HG03520 (cell line): ENCODE measurements around the gene ADAM22.

Experiments used
- ATAC-seq: cut with Tn5 transposase; IDR thresholded peaks from one replicate; pipeline ENCODE4 v1.9.1; 2021; ENCODE audit warnings: mild to moderate bottlenecking, moderate library complexity; ENCODE audit not compliant: unreplicated experiment

ADAM22 gene

GRCh38 chr7:87959336-87959735, 25.3 kb downstream of the ADAM22 start:
- ATAC-seq = no peak

DNA sequence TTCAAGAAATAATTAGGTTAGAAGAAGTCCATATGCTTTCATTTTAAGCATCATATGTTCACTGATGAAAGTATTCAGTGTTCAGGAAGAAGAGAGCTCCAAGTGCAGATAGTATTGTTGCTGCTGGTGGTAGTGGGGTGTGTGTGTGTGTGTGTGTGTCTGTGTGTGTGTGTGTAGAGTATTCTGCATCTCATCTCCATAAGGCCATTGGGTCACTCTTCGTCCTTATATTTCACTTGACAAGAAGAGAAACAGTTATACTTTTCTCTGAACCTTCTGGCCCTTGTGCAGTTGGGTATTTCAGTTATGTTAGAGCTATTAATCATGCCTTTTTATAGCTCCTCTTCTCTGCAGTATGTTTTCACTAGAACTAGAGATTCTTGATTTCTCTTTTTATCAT, 26.2 kb downstream of the ADAM22 start:
- no peak for ATAC-seq

DNA sequence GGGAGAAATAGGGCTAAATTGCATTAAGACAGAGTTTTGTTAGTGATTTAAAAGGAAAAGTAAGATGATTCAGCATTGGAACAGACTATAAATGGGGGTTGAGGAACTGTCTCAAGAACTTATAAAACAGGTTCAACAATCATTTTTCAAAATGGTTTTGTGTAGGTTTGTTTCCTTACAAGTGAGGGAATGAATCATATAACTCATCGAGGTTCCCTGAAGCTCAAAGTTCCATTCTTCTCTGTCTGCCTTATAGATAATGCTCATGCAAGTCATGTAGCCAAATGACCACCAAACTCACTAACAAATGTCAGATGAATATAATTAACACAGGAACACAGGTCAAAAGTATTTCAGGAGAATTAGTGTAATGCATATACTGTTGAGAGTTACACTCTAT, 27.7 kb downstream of the ADAM22 start:
- ATAC-seq = no peak

GRCh38 chr7:87966271-87966670, 32.2 kb downstream of the ADAM22 start:
- ATAC-seq = no peak

GRCh38 chr7:87968021-87968420, 34.0 kb downstream of the ADAM22 start:
- no peak for ATAC-seq

DNA sequence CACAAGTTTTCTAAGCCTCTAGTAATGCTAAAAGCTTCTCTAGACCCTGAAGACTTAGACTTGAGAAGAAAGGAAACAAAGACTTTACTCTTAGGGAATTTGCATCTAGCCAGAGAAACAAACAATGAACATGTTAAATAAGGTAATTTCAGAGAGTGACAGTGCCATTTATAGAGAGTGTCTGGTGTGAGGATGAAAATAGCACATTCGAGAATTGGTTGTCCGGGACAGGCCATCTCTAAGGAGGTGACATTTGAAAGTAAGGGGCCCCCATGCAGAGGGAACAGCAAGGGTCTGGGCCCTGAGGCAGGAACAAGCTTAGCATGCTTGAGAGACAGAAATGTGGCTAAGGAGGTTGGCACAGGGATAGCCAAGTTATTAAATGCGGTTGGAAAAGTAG, 48.1 kb downstream of the ADAM22 start:
- no peak for ATAC-seq

DNA sequence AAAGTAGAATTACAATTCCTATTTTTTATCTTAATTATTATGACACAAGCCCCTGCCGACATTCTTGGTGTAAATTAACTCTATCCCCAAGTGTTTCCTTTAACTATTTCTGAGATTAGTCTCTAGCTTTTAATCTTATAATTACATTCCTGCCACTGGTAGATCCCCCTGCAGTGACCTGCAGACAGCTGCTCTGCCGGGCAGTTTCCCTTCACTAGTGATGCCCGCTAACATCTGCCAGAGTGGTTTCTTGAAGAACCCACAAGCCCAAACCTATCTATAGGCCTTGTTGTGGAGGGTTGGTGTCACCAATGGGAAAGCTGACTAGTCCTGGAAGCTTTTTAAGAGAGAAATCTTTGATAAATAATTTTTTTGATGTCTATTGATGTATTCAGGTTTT, 50.0 kb downstream of the ADAM22 start:
- ATAC-seq = no peak

GRCh38 chr7:87993269-87993668, 59.2 kb downstream of the ADAM22 start:
- ATAC-seq = no peak

DNA sequence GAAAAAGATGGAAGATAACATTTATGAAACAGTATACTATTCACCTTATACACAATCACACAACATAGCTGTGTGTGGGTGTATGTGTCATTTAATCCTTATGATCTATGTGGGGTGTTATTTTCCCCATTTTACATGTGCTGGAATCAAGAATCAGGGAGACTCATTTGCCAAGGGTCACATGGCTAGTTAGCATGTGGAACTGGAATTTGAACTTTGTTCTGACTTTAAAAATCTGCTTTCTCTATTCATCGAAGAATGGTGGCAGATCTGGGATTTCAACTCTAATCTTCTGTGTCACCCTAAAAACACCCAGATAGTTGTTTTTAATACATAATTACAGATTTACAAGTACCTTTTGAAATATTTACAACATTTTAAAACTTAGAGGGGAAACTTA, 65.2 kb downstream of the ADAM22 start:
- ATAC-seq = no peak

- no peak for ATAC-seq
These were observed 67.9 kb downstream of the ADAM22 start for GRCh38 chr7:88001744-88002530.

DNA sequence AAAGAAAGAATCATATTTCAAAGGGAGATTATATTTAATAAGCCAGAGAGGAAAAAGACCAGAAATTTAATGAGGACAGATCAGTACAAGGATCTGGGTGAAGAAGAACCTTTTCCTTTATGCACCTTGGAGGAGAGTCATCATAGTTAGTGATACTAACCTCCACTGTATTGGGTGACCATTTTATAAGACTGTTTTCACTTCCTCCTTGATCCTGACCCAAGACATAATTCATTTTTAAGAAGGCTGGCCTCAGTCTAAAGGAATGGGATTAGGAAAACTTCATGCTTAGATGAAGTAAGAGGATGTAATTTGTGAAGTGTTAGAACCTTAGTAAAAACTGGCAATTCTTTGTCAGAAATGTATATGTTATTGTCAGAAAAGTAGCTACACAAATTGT, 68.6 kb downstream of the ADAM22 start:
- no peak for ATAC-seq

DNA sequence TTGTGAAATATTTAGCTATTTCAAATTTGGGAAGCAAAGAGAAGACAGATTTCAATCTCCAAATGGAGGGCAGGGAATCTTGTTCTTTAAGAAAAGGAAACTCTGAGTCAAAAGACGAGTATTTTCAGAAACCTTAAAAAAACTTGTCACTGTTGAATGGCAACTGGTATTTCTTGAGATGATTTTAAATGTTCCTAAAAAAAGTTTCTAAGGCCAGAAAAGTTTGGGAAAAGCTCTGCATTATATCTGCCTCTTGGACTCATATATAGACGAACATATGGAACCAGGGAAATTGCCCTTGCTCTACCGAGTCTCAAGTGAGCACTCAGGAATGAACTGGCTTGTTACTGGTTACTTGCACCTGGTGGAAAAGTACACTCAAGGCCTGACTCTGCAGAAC, 69.5 kb downstream of the ADAM22 start:
- no peak for ATAC-seq

DNA sequence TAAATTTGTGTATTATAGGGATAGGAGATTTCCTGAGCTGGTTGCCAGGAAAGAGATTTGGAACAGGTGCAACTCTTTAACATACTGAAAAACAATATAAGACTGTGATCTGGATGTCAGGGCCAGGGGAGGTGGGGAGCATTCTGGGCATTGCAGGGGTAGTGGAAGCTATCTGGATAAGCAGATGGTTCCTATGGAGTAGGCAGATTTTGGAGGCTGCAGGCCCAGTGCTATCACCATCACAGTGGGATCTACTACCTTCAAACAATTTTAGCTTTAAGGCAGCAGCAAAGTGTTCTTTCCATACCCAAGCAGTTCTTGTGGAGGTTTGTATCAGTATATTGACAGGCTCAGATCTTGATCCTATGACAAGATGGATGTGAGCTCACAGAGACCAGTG, 71.1 kb downstream of the ADAM22 start:
- ATAC-seq = no peak

DNA sequence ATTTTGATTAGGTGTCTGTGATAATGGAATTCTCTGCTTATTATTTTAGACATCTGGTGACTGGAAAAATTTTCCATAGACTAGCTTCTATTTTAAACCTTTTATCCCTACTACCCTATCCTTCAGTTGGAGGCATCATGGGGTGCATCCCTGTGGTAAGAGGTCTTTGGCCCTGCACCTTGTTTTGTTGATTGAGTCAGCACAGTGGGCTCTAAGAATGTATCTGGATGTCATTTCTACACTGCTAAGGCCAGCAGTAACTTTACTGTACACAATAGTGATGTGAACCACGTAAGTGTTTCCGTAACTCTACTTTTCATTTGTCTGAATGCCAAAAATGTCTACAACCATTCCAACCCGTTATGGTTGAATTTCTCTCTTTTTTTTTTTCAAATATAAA, 75.6 kb downstream of the ADAM22 start:
- ATAC-seq = no peak

DNA sequence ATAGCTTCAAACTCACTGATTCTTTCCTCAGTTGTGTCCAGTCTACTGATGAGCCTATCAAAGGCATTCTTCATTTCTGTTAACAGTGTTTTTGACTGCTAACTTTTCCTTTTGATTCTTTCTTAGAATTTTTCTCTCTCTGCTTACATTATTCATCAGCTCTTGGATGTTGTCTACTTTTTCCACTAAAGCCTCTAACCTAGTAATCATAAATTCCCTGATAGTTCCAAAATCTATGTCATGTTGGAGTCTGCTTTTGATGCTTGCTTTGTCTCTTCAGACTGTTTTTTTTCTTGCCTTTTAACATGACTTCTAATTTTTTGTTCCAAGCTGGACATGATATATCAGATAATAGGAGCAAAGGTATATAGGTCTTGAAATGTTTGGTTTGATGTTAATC, 78.0 kb downstream of the ADAM22 start:
- ATAC-seq = no peak

DNA sequence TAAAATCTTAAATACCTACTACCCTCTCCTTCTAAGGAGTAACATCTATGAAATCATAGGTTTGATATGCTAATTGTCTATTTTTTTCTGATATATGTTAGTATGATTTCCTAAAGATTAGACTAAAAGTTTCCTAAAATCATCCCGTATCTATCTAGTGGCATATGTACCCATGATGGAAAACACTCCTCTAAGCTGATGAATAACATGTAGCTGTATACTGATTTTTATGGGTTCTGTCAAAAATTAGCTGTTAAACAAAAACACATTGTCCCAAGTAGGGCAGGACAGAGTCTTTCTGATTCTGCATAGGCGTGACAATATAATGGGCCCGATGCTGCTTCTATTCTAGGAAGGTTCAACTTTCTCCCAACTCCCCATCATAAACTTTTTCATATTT, 79.9 kb downstream of the ADAM22 start:
- ATAC-seq = no peak

- ATAC-seq = no peak
These were observed 80.5 kb downstream of the ADAM22 start for GRCh38 chr7:88014581-88014980.

DNA sequence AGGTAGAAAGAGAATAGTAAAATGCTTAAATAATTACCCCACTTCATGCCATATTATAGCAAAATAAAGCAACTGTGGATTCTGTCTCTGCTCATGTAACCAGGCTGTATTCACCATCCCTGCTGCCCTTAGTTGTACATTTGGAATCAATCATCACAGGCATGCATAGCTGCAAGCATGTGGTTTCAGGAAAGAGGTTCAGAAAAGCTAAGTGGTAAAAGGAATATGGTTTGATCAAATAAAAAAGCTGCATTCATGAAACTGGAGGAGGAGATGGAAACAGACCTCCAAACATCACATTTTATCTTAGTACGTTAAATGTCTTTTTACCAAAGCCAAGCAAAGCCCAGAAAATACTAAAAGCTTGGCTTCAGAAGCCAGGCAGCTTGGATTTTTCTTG, 81.3 kb downstream of the ADAM22 start:
- no peak for ATAC-seq

DNA sequence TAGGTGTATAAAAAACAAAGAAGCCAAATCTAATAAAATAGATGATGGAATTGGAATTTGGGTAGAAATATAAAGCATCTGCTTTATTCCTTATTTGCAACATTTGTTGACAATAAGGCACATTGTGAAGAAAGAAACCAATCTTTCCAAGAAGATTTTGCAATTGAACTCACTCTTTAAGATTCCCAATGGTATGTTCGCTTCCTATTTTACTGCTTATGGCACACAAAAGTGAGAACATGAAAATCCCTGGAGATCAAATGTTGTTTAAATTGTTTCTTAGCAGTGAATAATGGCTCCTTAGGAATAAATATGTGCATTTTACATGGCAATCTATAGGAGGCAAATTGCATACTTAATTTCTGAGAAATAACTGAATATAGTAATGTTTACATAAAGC, 84.5 kb downstream of the ADAM22 start:
- ATAC-seq = no peak

DNA sequence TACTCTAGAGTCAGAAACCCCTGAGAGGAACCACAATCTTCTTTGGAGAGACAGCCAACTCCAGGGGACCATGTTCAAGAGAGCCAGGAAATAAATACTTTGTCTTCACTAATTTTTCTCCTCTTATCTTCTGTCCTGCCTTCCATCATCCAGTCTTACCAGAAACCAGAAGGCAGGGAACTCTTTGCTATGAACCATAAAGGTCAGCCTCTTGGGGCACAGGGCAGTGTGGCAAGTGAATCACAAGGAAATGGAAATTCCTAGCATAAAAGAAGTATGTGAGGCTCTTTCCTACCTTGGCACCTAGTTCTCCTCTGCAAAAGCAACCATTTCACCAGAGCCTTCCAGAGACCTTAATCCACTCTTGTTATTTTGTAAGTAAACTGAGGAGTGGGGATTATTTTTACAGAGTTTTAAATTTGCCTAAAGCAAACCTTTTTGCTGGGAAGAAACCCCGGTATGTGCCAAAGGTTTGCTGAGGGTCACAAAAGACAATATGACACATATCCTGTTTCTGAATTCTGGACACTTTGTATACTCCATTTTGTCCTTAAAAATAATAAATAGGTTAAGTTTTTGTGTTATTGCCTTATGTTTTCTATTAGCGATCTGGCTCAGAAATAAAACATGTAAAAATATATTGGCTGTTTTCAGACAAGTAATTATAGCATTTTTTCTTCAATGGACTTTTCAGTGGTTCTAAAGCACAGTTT, 87.1 kb downstream of the ADAM22 start:
- no peak for ATAC-seq

GRCh38 chr7:88027724-88028123, 93.7 kb downstream of the ADAM22 start:
- no peak for ATAC-seq

- no peak for ATAC-seq
These were observed 100.1 kb downstream of the ADAM22 start for GRCh38 chr7:88034083-88034695.
